Panc1 (cell line): ENCODE measurements around the gene KAZN. TPM values are rescaled to one million over a fixed set of nuclear protein-coding genes. Genes with fewer than 3 reads are reported as not detected.
"Not testable (repeated sequence)": the region's sequence is repeated elsewhere in the genome, so short reads cannot be mapped to it uniquely, and the experiment has no call there.

Experiments used
- ATAC-seq: fragments of 200-7000 bp; cut with Tn5 transposase; 2 replicates; pipeline ENCODE4 v1.9.1; 2020; ENCODE audit warnings: mild to moderate bottlenecking, moderate library complexity
- BruUV-seq: library from RNA; stranded (reverse); fragments of 400-500 nt; replicated peaks from 2 replicates; lab custom pipeline; 2021; lab: Mats Ljungman, UMichigan
- CTCF ChIA-PET: fragments of 300-600 bp; sonication (Branson Sonifier 250); formaldehyde crosslinking; loops from one replicate; lab custom pipeline; 2022; ENCODE audit warnings: antibody characterized with exemption; lab: Charles Lee
- POLR2A ChIA-PET: fragments of 300-600 bp; sonication (Branson Sonifier 250); formaldehyde crosslinking; loops from one replicate; lab custom pipeline; 2022; ENCODE audit warnings: antibody characterized with exemption; lab: Charles Lee
- DNase-seq: peaks from one replicate; pipeline ENCODE4 v3.0.0-alpha.2; 2010; ENCODE audit warnings: low read depth, low spot score
- H3K27ac ChIP-seq: 2 replicates; pipeline ENCODE4 v1.5.1; 2011; ENCODE audit warnings: mild to moderate bottlenecking, low read length, inconsistent platforms
- H3K27me3 ChIP-seq: fragments of 200-500 bp; sonication (Bioruptor generic); 2 replicates; pipeline ENCODE4 v1.6.0; 2014; ENCODE audit warnings: low read length, inconsistent platforms; ENCODE audit not compliant: control insufficient read depth, insufficient read depth
- H3K36me3 ChIP-seq: fragments of 200-500 bp; sonication (Bioruptor generic); 2 replicates; pipeline ENCODE4 v1.5.1; 2014; ENCODE audit warnings: inconsistent platforms, mild to moderate bottlenecking, low read length, moderate library complexity; ENCODE audit not compliant: control insufficient read depth, insufficient read depth
- H3K4me1 ChIP-seq: 2 replicates; pipeline ENCODE4 v1.5.1; 2011; ENCODE audit warnings: inconsistent platforms, mild to moderate bottlenecking, low read length, moderate library complexity; ENCODE audit not compliant: control insufficient read depth, insufficient read depth
- H3K4me3 ChIP-seq, 2 experiments: 2 replicates each; pipeline ENCODE4 v1.5.1; 2011 to 2012; ENCODE audit warnings: low read depth in 2 of 2, low read length in 2 of 2, mild to moderate bottlenecking in 2 of 2, inconsistent platforms in 1 of 2, moderate library complexity in 1 of 2
- H3K9me3 ChIP-seq: fragments of 200-500 bp; sonication (Bioruptor generic); 2 replicates; pipeline ENCODE4 v1.5.1; 2014; ENCODE audit warnings: low read depth, mild to moderate bottlenecking, inconsistent platforms, low read length, moderate library complexity; ENCODE audit not compliant: control insufficient read depth, insufficient read depth
- CTCF ChIP-seq: fragments of 450-650 bp; IDR thresholded peaks from 2 replicates; pipeline ENCODE4 v1.5.1; 2017; ENCODE audit warnings: mild to moderate bottlenecking
- POLR2AphosphoS5 ChIP-seq: IDR thresholded peaks from 2 replicates; pipeline ENCODE4 v1.6.1; 2012; ENCODE audit warnings: mild to moderate bottlenecking, low read depth, low read length, moderate library complexity
- REST ChIP-seq, 2 experiments: IDR thresholded peaks; 2 replicates each; pipeline ENCODE4 v1.6.1; 2011 to 2012; ENCODE audit warnings: low read depth in 2 of 2, control low read depth in 1 of 2, low read length in 1 of 2, mild to moderate bottlenecking in 1 of 2, moderate library complexity in 1 of 2; ENCODE audit not compliant: insufficient read depth in 1 of 2
- SIN3A ChIP-seq: IDR thresholded peaks from 2 replicates; pipeline ENCODE4 v1.6.1; 2012; ENCODE audit warnings: low read depth, mild to moderate bottlenecking, low read length, moderate library complexity, borderline replicate concordance; ENCODE audit not compliant: insufficient read depth
- TCF7L2 ChIP-seq: IDR thresholded peaks from 2 replicates; pipeline ENCODE4 v1.6.1; 2011; ENCODE audit warnings: mild to moderate bottlenecking, low read depth, low read length, inconsistent platforms
- in situ Hi-C: cut with HindIII; loops from 2 replicates; pipeline ENCODE4 v1.10.0; 2016; ENCODE audit warnings: low sequenced_read_pairs, low pct_unique_long_range_greater_than_20kb
- intact Hi-C: fragments of 100-400 bp; cut with micrococcal nuclease; formaldehyde crosslinking; loops from one replicate; pipeline ENCODE4 v1.10.0; 2022; ENCODE audit not compliant: unreplicated experiment
- total RNA-seq: library from RNA; stranded (reverse); gene quantifications from one replicate; pipeline ENCODE4 v1.2.1, GENCODE V29; 2021; ENCODE audit not compliant: unreplicated experiment

The KAZN gene
- total RNA-seq, 1 experiment from 2014 or later, result 6.6 TPM

- Histone ChIP-seq H3K27ac (no peak overlapping the region), H3K4me3 (no peak overlapping the region), H3K27me3 (no peaks in the 10 kb centered on the region), H3K9me3 (no peaks in the 10 kb centered on the region), H3K36me3 (no peaks in the 10 kb centered on the region), H3K4me1 (no peaks in the 10 kb centered on the region)
- BruUV-seq, result no TSS peak
- intact Hi-C loops (no loop called here), in situ Hi-C loops (no loop called here)
- no peak for ATAC-seq
- DNase-seq, result no peak
- POLR2A ChIA-PET, result no interaction called here
- TF ChIP-seq SIN3A, result no peak
- TF ChIP-seq REST (IDR thresholded peaks at IDR 0.05; ENCODE audit: insufficient read depth in 1 of 2, low read depth in 2 of 2, low read length in 1 of 2), result no peak
- TF ChIP-seq POLR2AphosphoS5, result no peak
- TF ChIP-seq TCF7L2, result no peak
- TF ChIP-seq CTCF, result no peak
- CTCF ChIA-PET, result no interaction called here
Observed at GRCh38 chr1:15132965-15133364, 534.5 kb downstream of the KAZN start.

- intact Hi-C loops (no loop called here), in situ Hi-C loops (no loop called here)
- H3K27ac ChIP-seq, result no peak overlapping the region
- no peaks in the 10 kb centered on the region for H3K4me1 ChIP-seq
- DNase-seq (no peak), ATAC-seq (no peak)
- no peak overlapping the region for H3K4me3 ChIP-seq
- ChIA-PET POLR2A (interaction anchor here (0.6 kb wide), 1 partner anchor 1432 kb away, joined by 4 read pairs; no protein-coding TSS in a partner anchor), CTCF (interaction anchor here (0.7 kb wide), 1 partner anchor 184 kb away, joined by 3 read pairs; no protein-coding TSS in a partner anchor)
- TF ChIP-seq REST (IDR thresholded peaks at IDR 0.05; ENCODE audit: insufficient read depth in 1 of 2, low read depth in 2 of 2, low read length in 1 of 2) (no peak), SIN3A (no peak), POLR2AphosphoS5 (no peak), CTCF (no peak), TCF7L2 (no peak)
- H3K9me3 ChIP-seq, result no peaks in the 10 kb centered on the region
- H3K36me3 ChIP-seq, result no peaks in the 10 kb centered on the region
- BruUV-seq, result no TSS peak
- H3K27me3 ChIP-seq, result no peaks in the 10 kb centered on the region
Observed at GRCh38 chr1:15134285-15134684, 535.8 kb downstream of the KAZN start.

- H3K27ac ChIP-seq, H3K9me3 ChIP-seq, H3K27me3 ChIP-seq, CTCF ChIA-PET, intact Hi-C loops, POLR2A ChIA-PET, H3K36me3 ChIP-seq, BruUV-seq, ATAC-seq, H3K4me1 ChIP-seq, H3K4me3 ChIP-seq, DNase-seq: not testable (repeated sequence)
- in situ Hi-C loops, result loop anchor here (5.0 kb wide), 1 partner anchor 147 kb away; no protein-coding TSS in a partner anchor
Observed at GRCh38 chr1:15135604-15136003, 537.1 kb downstream of the KAZN start.
